SU-DHL-6 (cell line): ENCODE measurements around the gene INTS6.

Experiments
- EZH2phosphoT487 ChIP-seq: fragments of 200-600 bp; sonication (generic), shearing (Covaris generic); conservative IDR thresholded peaks from 2 replicates; pipeline ENCODE4 v1.6.1; 2018; ENCODE audit warnings: mild to moderate bottlenecking, antibody characterized with exemption, low read length, moderate library complexity, mixed read lengths
- TF ChIP-seq, protein P1 (sequence below): fragments of 200-600 bp; sonication (generic); IDR thresholded peaks from one replicate; pipeline ENCODE4 v1.5.1; 2017; ENCODE audit warnings: antibody characterized with exemption, mild to moderate bottlenecking, low read length, moderate library complexity; ENCODE audit not compliant: insufficient read depth, poor library complexity, severe bottlenecking

DNA sequence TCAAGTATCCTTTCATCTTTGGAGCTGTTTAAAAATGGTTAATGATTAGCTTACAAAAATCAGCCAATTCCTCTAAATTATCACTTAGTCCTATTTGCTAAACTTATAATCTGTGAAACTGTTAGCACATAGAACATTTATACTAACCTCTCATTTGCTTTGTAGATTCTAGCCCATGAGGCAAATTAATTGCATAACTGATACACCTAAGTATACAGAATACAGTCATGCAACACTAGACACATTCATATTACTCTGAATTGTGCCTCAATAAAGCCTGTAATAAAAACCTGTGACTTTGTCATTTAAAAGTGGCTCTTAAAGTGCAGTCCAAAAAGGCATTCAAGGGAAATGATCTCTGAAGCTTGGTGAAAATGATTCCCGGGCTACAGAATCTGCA is 92.3 kb downstream of the INTS6 start:
- TF ChIP-seq, protein P1, sequence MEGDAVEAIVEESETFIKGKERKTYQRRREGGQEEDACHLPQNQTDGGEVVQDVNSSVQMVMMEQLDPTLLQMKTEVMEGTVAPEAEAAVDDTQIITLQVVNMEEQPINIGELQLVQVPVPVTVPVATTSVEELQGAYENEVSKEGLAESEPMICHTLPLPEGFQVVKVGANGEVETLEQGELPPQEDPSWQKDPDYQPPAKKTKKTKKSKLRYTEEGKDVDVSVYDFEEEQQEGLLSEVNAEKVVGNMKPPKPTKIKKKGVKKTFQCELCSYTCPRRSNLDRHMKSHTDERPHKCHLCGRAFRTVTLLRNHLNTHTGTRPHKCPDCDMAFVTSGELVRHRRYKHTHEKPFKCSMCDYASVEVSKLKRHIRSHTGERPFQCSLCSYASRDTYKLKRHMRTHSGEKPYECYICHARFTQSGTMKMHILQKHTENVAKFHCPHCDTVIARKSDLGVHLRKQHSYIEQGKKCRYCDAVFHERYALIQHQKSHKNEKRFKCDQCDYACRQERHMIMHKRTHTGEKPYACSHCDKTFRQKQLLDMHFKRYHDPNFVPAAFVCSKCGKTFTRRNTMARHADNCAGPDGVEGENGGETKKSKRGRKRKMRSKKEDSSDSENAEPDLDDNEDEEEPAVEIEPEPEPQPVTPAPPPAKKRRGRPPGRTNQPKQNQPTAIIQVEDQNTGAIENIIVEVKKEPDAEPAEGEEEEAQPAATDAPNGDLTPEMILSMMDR = no peak
- no peak for TF ChIP-seq EZH2phosphoT487
